C4-2B (cell line): ENCODE data around the gene SLC2A9.

Experiments used
- CTCF ChIP-seq: fragments of 450-650 bp; conservative IDR thresholded peaks from 2 replicates; pipeline ENCODE4 v1.5.1; 2017; ENCODE audit warnings: mild to moderate bottlenecking
- ZFX ChIP-seq: fragments of 450-650 bp; IDR thresholded peaks from 2 replicates; pipeline ENCODE4 v1.6.1; 2017

GRCh38 chr4:9933184-9933583, 88.1 kb downstream of the SLC2A9 start:
- TF ChIP-seq CTCF: no peak
- TF ChIP-seq ZFX: no peak
